H9 (cell line): ENCODE results near the gene NUTF2. TPM values are rescaled to one million over a fixed set of nuclear protein-coding genes. Genes with fewer than 3 reads are reported as not detected.
A peak's percentile ranks its signal among the peaks of the same experiment; 100 is the strongest.

Experiments
- DNase-seq: peaks from one replicate; pipeline ENCODE4 v3.0.0-alpha.2; 2017
- H2AFZ ChIP-seq: one replicate; pipeline ENCODE4 v1.6.1; 2013; ENCODE audit warnings: mild to moderate bottlenecking, low read length, control low read depth, moderate library complexity
- H2AK5ac ChIP-seq: 2 replicates; pipeline ENCODE4 v1.6.1; 2013; ENCODE audit warnings: low read length, control low read depth, mixed read lengths; ENCODE audit not compliant: insufficient read length
- H2BK120ac ChIP-seq: one replicate; pipeline ENCODE4 v1.6.1; 2013; ENCODE audit warnings: low read depth, mild to moderate bottlenecking, low read length, control low read depth, inconsistent platforms; ENCODE audit not compliant: poor library complexity, severe bottlenecking
- H2BK12ac ChIP-seq: 2 replicates; pipeline ENCODE4 v1.6.1; 2013; ENCODE audit warnings: low read length, control low read depth, mixed read lengths, low read depth; ENCODE audit not compliant: insufficient read length
- H2BK15ac ChIP-seq: 2 replicates; pipeline ENCODE4 v1.6.1; 2013; ENCODE audit warnings: low read depth, low read length, control low read depth
- H2BK20ac ChIP-seq: one replicate; pipeline ENCODE4 v1.6.1; 2013; ENCODE audit warnings: low read depth, mild to moderate bottlenecking, low read length, control low read depth, inconsistent platforms; ENCODE audit not compliant: poor library complexity, severe bottlenecking
- H2BK5ac ChIP-seq: 2 replicates; pipeline ENCODE4 v1.6.1; 2013; ENCODE audit warnings: low read length, control low read depth, mixed read lengths; ENCODE audit not compliant: insufficient read length
- H3K14ac ChIP-seq: 2 replicates; pipeline ENCODE4 v1.6.1; 2013; ENCODE audit warnings: low read length, control low read depth; ENCODE audit not compliant: insufficient read depth
- H3K18ac ChIP-seq: 2 replicates; pipeline ENCODE4 v1.6.1; 2013; ENCODE audit warnings: low read depth, mild to moderate bottlenecking, mixed read lengths, low read length, control low read depth; ENCODE audit not compliant: insufficient read length
- H3K23ac ChIP-seq: 2 replicates; pipeline ENCODE4 v1.6.1; 2013; ENCODE audit warnings: low read length, control low read depth, mixed read lengths, low read depth; ENCODE audit not compliant: insufficient read length
- H3K23me2 ChIP-seq: 2 replicates; pipeline ENCODE4 v1.6.1; 2013; ENCODE audit warnings: low read depth, mild to moderate bottlenecking, mixed read lengths, low read length, control low read depth; ENCODE audit not compliant: insufficient read length, poor library complexity, severe bottlenecking
- H3K27ac ChIP-seq: 2 replicates; pipeline ENCODE4 v1.5.1; 2013; ENCODE audit warnings: low read length, control low read depth, mixed read lengths, low read depth; ENCODE audit not compliant: insufficient read length
- H3K27me3 ChIP-seq: 2 replicates; pipeline ENCODE4 v1.6.1; 2013; ENCODE audit warnings: low read length, control low read depth, inconsistent platforms; ENCODE audit not compliant: insufficient read depth
- H3K4ac ChIP-seq: 2 replicates; pipeline ENCODE4 v1.6.1; 2013; ENCODE audit warnings: low read depth, mild to moderate bottlenecking, control low read depth, inconsistent platforms, low read length, moderate library complexity
- H3K4me1 ChIP-seq: 2 replicates; pipeline ENCODE4 v1.6.1; 2013; ENCODE audit warnings: low read length, control low read depth, inconsistent platforms; ENCODE audit not compliant: insufficient read depth
- H3K4me2 ChIP-seq: 2 replicates; pipeline ENCODE4 v1.6.1; 2013; ENCODE audit warnings: low read length, control low read depth, mixed read lengths; ENCODE audit not compliant: insufficient read length, insufficient read depth
- H3K56ac ChIP-seq: 2 replicates; pipeline ENCODE4 v1.6.1; 2013; ENCODE audit warnings: low read depth, mild to moderate bottlenecking, mixed read lengths, low read length, control low read depth; ENCODE audit not compliant: insufficient read length
- H3K79me1 ChIP-seq: 2 replicates; pipeline ENCODE4 v1.6.1; 2013; ENCODE audit warnings: low read depth, mild to moderate bottlenecking, moderate library complexity, low read length, control low read depth, inconsistent platforms; ENCODE audit not compliant: insufficient read depth, poor library complexity, severe bottlenecking
- H3K79me2 ChIP-seq: 2 replicates; pipeline ENCODE4 v1.6.1; 2013; ENCODE audit warnings: low read length, control low read depth, inconsistent platforms; ENCODE audit not compliant: insufficient read depth
- H3K9ac ChIP-seq: 2 replicates; pipeline ENCODE4 v1.6.1; 2013; ENCODE audit warnings: low read length, control low read depth, mixed read lengths; ENCODE audit not compliant: insufficient read length; ENCODE audit errors: extremely low read depth
- H3K9me3 ChIP-seq: one replicate; pipeline ENCODE4 v1.6.1; 2013; ENCODE audit warnings: low read depth, low read length, inconsistent platforms; ENCODE audit not compliant: control insufficient read depth
- H3T11ph ChIP-seq: one replicate; pipeline ENCODE4 v1.6.1; 2013; ENCODE audit warnings: mild to moderate bottlenecking, low read length, control low read depth, inconsistent platforms
- H4K20me1 ChIP-seq: one replicate; pipeline ENCODE4 v1.6.1; 2013; ENCODE audit not compliant: control insufficient read depth, insufficient read length, insufficient read depth
- H4K5ac ChIP-seq: 2 replicates; pipeline ENCODE4 v1.6.1; 2013; ENCODE audit warnings: low read depth, mild to moderate bottlenecking, mixed read lengths, low read length, control low read depth; ENCODE audit not compliant: insufficient read length
- H4K8ac ChIP-seq: replicated peaks from 2 replicates; pipeline ENCODE4 v1.6.1; 2013; ENCODE audit warnings: low read length, control low read depth, mixed read lengths, low read depth; ENCODE audit not compliant: insufficient read length
- H4K91ac ChIP-seq: 2 replicates; pipeline ENCODE4 v1.6.1; 2013; ENCODE audit warnings: low read depth, mild to moderate bottlenecking, moderate library complexity, mixed read lengths, low read length, control low read depth; ENCODE audit not compliant: insufficient read length
- H3K27ac Mint-ChIP-seq, 3 experiments: 2 replicates in 2 of 3; 3 replicates in 1 of 3; pipeline ENCODE4 v1.8.0; 2020 to 2021; ENCODE audit warnings: mixed read lengths in 3 of 3, mild to moderate bottlenecking in 1 of 3, moderate library complexity in 1 of 3
- H3K27me3 Mint-ChIP-seq: 2 replicates; pipeline ENCODE4 v1.8.0; 2021; ENCODE audit warnings: low read depth, mild to moderate bottlenecking, moderate library complexity, mixed read lengths
- H3K36me3 Mint-ChIP-seq, 3 experiments: 2 replicates in 2 of 3; 3 replicates in 1 of 3; pipeline ENCODE4 v1.8.0; 2020 to 2021; ENCODE audit warnings: low read depth in 3 of 3, mixed read lengths in 3 of 3; ENCODE audit not compliant: insufficient read depth in 1 of 3
- H3K4me1 Mint-ChIP-seq, 2 experiments: 2 replicates each; pipeline ENCODE4 v1.8.0; 2020; ENCODE audit warnings: mixed read lengths in 2 of 2
- H3K4me3 Mint-ChIP-seq, 2 experiments: 2 replicates in 1 of 2; 3 replicates in 1 of 2; pipeline ENCODE4 v1.8.0; 2020 to 2021; ENCODE audit warnings: mild to moderate bottlenecking in 2 of 2, mixed read lengths in 2 of 2, moderate library complexity in 1 of 2
- H3K9me3 Mint-ChIP-seq, 2 experiments: 2 replicates in 1 of 2; 3 replicates in 1 of 2; pipeline ENCODE4 v1.8.0; 2020; ENCODE audit warnings: mild to moderate bottlenecking in 2 of 2, mixed read lengths in 2 of 2, moderate library complexity in 1 of 2
- CTCF ChIP-seq: fragments of 200-600 bp; sonication (generic); conservative IDR thresholded peaks from 3 replicates; pipeline ENCODE4 v1.8.0; 2021; ENCODE audit warnings: antibody characterized with exemption, mild to moderate bottlenecking
- WGBS: extraction: QIAGEN DNeasy Blood & Tissue Kit; methylation state at CpG from one replicate; pipeline ENCODE4 v1.1.7; 2013; ENCODE audit warnings: missing lambda C conversion rate, low lambda C conversion rate, mixed read lengths; ENCODE audit not compliant: insufficient read length; ENCODE audit errors: extremely low coverage; 5-methylcytosine and 5-hydroxymethylcytosine counted together
- total RNA-seq: library from RNA; stranded (reverse); gene quantifications from 2 replicates; pipeline ENCODE4 v1.2.1, GENCODE V29; 2021

NUTF2 gene
- total RNA-seq, 1 experiment from 2014 or later, result 198 TPM

- H3K9me3 ChIP-seq, result no peaks in the 10 kb centered on the region
- H3K27ac ChIP-seq, result no peak within 1 kb of the TSS
- H3K9ac ChIP-seq, result peak within 1 kb of the TSS; percentile 73
- no CpG with 5 or more reads among the region's 83 CpGs for WGBS
- no peak within 1 kb of the TSS for H3K56ac ChIP-seq
- peak within 1 kb of the TSS; percentile 85 for H3K14ac ChIP-seq
- H3K18ac ChIP-seq, result peak within 1 kb of the TSS; percentile 91
- H4K20me1 ChIP-seq, result no peaks in the 10 kb centered on the region
- H2BK20ac ChIP-seq, result no peak within 1 kb of the TSS
- peaks cover 36 to 42% of the 10 kb centered on the region in 2 experiments for H3K4me1 Mint-ChIP-seq
- H3K4ac ChIP-seq, result no peak within 1 kb of the TSS
- no peak within 1 kb of the TSS for H2AK5ac ChIP-seq
- H2BK12ac ChIP-seq, result no peak within 1 kb of the TSS
- no peak within 1 kb of the TSS for H4K91ac ChIP-seq
- no peaks in the 10 kb centered on the region for H3K9me3 Mint-ChIP-seq
- no peak within 1 kb of the TSS for H4K8ac ChIP-seq
- no peak within 1 kb of the TSS for H2BK15ac ChIP-seq
- H3K4me3 Mint-ChIP-seq, result peak within 1 kb of the TSS; percentile 90 to 93
- H3K79me1 ChIP-seq, result no peaks in the 10 kb centered on the region
- no peaks in the 10 kb centered on the region for H3K27me3 ChIP-seq
- H2AFZ ChIP-seq, result no peak within 1 kb of the TSS
- DNase-seq, result peak; percentile 97
- no peak within 1 kb of the TSS for H4K5ac ChIP-seq
- H3K27me3 Mint-ChIP-seq, result no peaks in the 10 kb centered on the region
- peaks cover 14% of the 10 kb centered on the region for H3K23me2 ChIP-seq
- H3K36me3 Mint-ChIP-seq, result peaks cover 0 to 7% (median 4%) of the 10 kb centered on the region in 3 experiments; a peak in 4 of 7 replicates
- H3K27ac Mint-ChIP-seq, result peak within 1 kb of the TSS; percentile 95 to 99 (median 97)
- no peak within 1 kb of the TSS for H3K23ac ChIP-seq
- H3K4me1 ChIP-seq, result peaks cover 10% of the 10 kb centered on the region; the same call in 1 of the 2 replicates
- no peak within 1 kb of the TSS for H3T11ph ChIP-seq
- no peak within 1 kb of the TSS for H2BK5ac ChIP-seq
- peak; percentile 79 for TF ChIP-seq CTCF
- no peak within 1 kb of the TSS for H2BK120ac ChIP-seq
- H3K4me2 ChIP-seq, result peak within 1 kb of the TSS; percentile 85
- H3K79me2 ChIP-seq, result no peaks in the 10 kb centered on the region; the same call in 1 of the 2 replicates
Measured at GRCh38 chr16:67841816-67842508, 4.8 kb upstream of the NUTF2 start, which contains the start of gene THAP11. Gene THAP11 (plus strand): TSS chr16:67842320. CDS start chr16:67842555, 235 bp downstream.
